Renal cortical epithelial cell (primary cell): ENCODE data around the gene INTS1. TPM values are rescaled to one million over a fixed set of nuclear protein-coding genes. Genes with fewer than 3 reads are reported as not detected.

ENCODE experiments used
- total RNA-seq: library from RNA; depleted of rRNA; stranded (reverse); fragments of >200 nt; gene quantifications from 2 replicates; pipeline ENCODE4 v1.2.3, GENCODE V29; 2014

INTS1 gene
- total RNA-seq, 1 donor from 2014 or later, result 77.9 TPM

Other genes with a start within 250 kb of the INTS1 start
- gene MICALL2, start 44.9 kb downstream of the INTS1 start, total RNA-seq, result 6.8 and 10.1 TPM in 2 replicates
- 21.9 and 40.7 TPM in 2 replicates for gene MAFK, start 26.3 kb upstream of the INTS1 start, total RNA-seq
- gene TMEM184A, start 51.8 kb upstream of the INTS1 start, total RNA-seq, result 2.6 and 4.3 TPM in 2 replicates
- gene PSMG3, start 65.6 kb upstream of the INTS1 start, total RNA-seq, result 12.2 and 41.7 TPM in 2 replicates
- gene ELFN1, start 165.9 kb upstream of the INTS1 start, total RNA-seq, result 0.15 TPM in 1 of 2 replicates, not detected in the other